ENCODE results near the gene HTT.

The HTT gene

GRCh38 chr4:3096202-3096601 lies 21.7 kb downstream of the HTT start:
- TF ChIP-seq CTCF (IDR thresholded peaks at IDR 0.05), result no peak

GRCh38 chr4:3098346-3098745 lies 23.9 kb downstream of the HTT start:
- no peak for TF ChIP-seq CTCF (IDR thresholded peaks at IDR 0.05)

- peak; percentile 97 for TF ChIP-seq CTCF (IDR thresholded peaks at IDR 0.05)
Measured at GRCh38 chr4:3106339-3107186, 32.1 kb downstream of the HTT start.

- TF ChIP-seq CTCF (IDR thresholded peaks at IDR 0.05), result no peak
Measured at GRCh38 chr4:3107271-3107670, 32.8 kb downstream of the HTT start.

GRCh38 chr4:3107691-3108121 lies 33.2 kb downstream of the HTT start:
- TF ChIP-seq CTCF (IDR thresholded peaks at IDR 0.05), result no peak

- no peak for TF ChIP-seq CTCF (IDR thresholded peaks at IDR 0.05)
Measured at GRCh38 chr4:3108211-3108610, 33.7 kb downstream of the HTT start.

GRCh38 chr4:3111461-3111860 lies 37.0 kb downstream of the HTT start:
- TF ChIP-seq CTCF (IDR thresholded peaks at IDR 0.05), result no peak

Measured in LNCAP (cell line).